NCI-H774 (cell line): Measurements from ENCODE around the gene HIVEP3.

Experiments
- DNase-seq: peaks from one replicate; lab custom pipeline; 2025; lab: John Stamatoyannopoulos, UW

Gene HIVEP3

GRCh38 chr1:41483001-41483850, 435.5 kb downstream of the HIVEP3 start:
- no peak for DNase-seq

GRCh38 chr1:41482001-41482765, 436.5 kb downstream of the HIVEP3 start:
- DNase-seq = no peak

- DNase-seq = no peak
Observed at GRCh38 chr1:41481109-41481775, 437.5 kb downstream of the HIVEP3 start.

DNA sequence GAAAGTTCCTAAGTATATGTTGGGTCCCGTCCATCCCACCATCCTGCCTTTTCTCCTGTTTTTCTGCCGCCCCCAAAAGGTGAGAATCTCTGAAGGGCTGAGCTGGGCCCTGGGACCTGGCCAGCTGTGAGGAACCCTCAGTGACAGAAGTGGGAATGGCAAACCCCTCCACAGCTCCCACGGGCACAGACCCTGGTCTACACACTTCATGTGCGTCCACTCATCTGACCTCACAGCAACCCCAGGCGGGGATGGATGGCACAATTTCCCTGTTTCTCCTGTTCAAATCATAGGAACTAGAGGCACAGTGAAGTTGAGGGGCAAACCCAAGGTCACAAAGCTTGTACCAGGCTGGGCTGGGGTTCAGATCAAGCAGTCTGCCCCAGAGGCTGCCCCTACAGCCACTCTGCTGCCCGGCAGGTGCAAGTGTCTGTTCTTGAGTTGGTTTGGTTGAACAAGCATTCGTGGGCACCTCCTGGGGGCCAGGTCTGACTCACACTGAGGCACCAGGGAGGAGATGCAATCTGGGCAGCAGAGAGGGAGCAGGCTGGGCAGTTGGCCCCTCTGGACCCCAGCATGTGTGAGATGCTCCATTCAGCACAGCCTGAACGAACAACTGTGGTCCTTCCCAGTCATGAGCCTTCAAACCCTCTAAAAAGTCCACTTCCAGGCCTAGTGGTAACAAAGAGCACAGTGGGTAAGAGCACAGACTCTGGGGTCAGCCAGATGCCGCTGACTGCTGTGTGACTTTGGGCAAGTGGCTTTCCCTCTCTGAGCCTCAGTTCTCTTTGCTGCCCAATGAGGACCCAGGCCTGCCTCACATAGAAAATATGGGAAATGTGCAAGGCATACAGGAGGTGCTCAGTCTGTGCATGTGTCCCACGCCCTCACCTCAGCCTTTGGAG, 438.3 kb downstream of the HIVEP3 start:
- DNase-seq = no peak

DNA sequence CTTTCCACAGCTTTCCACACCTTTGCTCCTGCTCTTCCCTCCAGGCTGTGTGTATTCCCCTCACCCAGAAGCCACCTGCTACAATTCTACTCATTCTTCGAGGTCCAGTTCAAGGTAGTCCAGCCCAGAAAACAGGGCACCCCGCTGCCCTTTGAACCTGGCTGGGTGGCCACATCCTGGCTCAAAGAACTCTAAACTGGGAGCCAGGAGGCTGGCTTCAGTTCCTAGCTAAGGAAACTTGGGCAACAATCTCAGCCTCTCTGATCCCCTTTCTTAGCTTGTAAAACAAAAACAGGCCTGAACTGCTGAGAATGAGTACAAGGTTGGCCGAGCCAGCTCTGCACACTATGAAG, 438.9 kb downstream of the HIVEP3 start:
- no peak for DNase-seq

- no peak for DNase-seq
Observed at GRCh38 chr1:41479000-41479807, 439.5 kb downstream of the HIVEP3 start.

DNA sequence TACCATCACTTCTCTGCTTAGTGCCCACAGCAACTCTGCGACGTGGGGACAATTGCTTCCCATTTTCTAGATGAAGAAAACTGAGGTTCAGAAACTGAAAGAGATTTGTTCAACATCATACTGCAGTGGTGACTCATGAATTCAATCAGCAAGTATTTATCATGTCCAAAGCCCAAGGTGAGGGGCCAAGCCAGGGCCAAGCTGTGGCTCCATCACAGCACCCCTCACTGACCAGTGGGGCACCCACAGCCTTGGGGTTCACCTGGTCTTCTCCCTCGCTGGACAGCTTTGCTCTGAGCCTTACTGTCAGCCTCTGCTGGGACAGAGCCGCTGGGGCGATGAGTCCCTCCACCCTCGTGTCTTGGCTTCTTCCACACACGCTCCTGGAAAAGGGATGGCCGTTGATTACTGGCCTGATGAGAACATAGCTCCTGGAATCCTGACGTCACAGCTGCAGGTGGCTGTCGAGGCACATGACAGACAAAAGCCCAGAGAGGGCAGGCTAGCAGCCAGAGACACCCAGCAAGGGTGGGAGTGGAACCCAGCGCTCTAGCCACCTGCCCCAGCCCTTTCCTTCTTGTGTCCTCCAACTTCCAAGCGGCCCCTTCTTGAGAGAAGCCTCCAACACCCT, 440.5 kb downstream of the HIVEP3 start:
- no peak for DNase-seq

GRCh38 chr1:41476807-41477361, 441.8 kb downstream of the HIVEP3 start:
- no peak for DNase-seq

- DNase-seq = no peak
Observed at GRCh38 chr1:41475859-41476567, 442.7 kb downstream of the HIVEP3 start.

GRCh38 chr1:41475346-41475745, 443.4 kb downstream of the HIVEP3 start:
- DNase-seq = no peak

DNA sequence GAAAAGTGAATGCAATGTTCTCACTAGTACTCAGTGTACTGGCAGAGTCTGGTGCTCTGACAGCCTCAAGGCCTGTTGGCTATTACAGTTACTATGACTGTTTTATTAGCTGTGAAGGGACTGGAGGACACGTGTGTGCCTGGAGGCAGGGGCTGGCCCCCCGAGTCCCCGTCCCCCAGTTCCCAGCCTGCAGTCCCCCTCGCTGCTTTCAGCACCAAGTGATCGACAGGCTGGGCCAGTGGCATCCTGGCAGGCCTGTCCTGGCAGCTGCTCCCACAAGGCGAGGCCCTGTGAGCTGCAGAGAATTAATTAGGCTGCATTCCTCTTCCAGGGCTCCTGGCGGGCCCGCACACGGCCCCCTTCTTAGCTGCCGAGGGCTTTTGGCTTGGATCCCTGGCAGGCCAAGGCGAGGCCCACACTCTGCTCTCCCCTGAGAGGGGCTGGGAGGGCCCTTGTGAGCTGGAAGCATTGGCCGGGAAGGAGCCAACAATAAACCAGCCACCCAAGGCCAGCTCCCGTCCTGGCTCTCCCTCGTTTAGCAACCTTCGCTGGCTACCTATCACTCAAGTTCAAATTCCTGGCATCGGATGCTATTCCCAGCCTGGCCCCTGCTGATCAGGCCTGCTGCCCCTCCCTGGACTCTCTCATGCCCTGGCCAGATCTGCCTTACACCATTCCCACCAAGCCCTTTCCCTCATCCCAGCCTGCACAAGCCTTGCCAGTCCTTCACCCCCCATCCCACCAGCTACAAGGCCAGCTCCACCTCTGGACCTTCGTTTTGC, 444.0 kb downstream of the HIVEP3 start:
- no peak for DNase-seq

DNA sequence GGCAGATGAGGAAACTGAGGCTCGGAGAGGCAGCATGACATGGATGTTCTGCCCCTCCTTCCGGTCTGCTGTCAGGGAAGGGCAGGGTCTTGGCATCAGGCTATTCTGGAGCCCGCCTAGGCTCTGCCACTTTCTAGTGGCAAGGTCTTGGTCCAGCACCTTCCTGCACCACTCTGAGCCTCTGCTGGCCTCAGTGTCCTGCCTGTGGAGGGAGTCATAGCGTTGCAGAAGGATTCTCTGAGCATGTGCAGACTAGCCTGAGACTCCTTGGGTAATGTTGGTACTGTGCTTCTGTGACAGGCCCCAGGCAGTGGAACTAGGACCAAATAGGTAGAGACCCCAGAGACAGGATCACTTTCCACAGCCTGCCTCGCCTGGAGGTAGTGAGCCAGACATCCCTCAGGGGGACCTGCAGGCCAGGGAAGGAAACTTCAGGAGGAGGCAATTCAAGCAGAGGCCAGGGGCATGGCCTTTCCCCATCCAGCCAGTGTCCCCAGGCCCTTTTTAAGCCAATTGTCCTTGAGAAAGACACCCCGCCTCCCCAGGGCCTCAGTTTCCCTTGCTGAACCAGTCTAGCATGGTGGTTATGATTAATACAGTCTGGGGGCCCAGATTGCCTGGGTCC, 444.9 kb downstream of the HIVEP3 start:
- DNase-seq = no peak

- DNase-seq = no peak
Observed at GRCh38 chr1:41471658-41472057, 447.1 kb downstream of the HIVEP3 start.

DNA sequence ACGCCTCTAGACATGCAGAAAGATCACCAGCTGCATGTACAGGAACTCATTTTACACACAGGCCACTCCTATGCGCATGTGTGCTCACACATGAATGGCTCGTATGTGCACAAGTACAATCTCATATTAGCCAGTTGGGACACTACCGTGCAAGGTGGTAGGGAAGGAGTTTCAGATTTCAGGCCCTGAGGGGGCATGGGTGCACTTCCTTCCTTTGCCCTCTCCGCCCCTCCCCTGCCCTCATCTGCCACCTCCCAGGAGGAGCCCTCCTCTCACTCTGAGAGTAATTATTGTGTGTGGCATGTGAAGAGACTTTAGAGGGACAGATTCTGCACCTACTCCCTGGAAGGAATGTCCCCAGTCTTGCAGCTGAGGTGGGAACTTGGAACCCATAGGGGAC, 449.0 kb downstream of the HIVEP3 start:
- DNase-seq = no peak

DNA sequence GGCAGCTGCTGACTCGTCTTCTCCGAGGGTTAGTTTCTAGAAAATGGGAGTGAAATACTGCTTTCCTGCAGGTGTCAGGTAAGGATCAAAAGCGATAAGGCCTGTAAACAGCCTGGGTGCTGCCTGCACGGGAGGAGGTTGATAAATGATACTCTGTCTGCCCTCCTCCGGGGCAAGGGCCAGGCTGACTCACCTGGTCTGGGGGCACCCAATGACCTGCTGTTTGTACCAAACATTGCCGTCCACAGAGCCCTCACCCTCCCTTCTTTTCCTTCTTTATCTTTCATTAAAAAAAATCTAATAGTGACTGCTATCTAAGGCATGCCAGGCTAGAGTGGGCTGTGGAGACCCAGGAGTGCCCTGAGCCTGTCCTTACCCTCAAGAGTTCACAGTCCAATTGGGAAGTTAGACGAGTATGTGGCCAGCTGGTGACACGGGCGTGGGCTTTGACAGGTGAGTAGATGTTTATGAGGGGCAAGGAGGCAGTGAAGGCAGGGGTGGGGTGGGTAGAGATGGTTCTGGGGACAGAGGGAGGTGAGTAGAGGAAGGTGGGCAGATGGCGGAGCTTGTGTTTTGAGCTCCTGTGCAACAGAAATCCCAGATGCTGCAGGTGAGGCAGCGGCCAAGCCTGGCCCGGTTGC, 450.5 kb downstream of the HIVEP3 start:
- DNase-seq = no peak

DNA sequence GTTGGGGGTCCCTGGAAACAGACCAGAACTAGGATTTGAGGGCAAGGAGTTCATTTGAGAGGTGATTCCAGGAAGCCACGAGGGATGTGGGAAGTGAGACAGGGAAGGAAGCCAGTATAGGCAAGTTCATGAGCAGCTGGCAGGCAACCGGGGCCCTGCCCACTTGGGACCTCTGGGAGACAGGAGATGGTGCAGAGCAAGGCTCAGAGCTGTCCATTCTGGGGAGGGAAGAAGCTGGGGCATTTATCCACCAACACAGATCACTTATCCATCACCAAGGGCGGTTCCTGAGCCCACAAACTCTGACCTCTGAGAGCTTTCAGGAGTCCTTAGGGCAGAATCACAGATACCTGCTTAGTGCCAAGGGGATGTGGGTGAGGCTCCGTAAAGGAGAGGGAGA, 451.0 kb downstream of the HIVEP3 start:
- no peak for DNase-seq

DNA sequence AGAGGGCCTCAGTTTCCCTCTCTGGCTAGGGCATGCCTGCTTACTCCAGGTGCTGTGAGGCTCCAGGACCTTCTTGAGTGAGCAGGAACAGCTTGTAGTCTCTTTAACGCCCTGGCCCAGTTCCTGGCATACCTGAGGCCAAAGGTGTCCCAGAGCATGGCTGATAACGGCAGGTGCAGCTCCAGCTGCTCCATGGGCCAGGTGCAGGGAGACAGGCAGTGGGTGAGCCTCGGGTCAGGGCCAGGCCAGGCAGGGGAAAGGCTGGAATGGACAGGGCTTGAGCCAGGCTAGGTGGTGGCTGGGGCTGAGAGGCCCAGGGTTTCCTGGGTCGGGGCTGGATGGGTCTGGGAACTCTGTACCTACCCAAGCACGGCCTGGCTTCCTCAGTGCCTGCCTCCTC, 452.6 kb downstream of the HIVEP3 start:
- DNase-seq = peak; percentile 44

DNA sequence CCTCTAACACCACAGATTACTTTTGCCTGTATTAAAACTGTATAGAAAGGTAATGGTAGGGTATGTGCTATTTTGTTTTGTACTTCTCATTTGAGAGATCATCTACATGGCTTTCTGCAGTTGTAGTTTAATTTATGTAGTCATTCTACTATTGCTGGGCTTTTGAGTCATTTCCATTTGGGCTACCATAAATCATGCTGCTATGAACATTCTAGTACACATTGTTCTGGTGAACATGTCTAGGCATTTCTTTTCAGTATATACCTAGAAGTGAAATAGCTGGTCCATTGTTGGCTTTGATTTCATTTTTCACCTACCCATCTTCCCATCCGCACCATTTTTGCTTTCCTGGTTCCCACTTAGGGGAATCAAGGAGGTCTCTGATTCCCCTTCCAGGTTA, 453.0 kb downstream of the HIVEP3 start:
- DNase-seq = no peak
